Measurements from ENCODE around the gene LSM3. TPM values are rescaled to one million over a fixed set of nuclear protein-coding genes. Genes with fewer than 3 reads are reported as not detected.

Gene LSM3
- total and polyA plus RNA-seq, 9 of the 15 experiments (the other 6 are each of a cell fraction or from before 2014, with no cell fraction given): 33.8 to 203 (median 61.2) TPM

- TF ChIP-seq MECOM (CRISPR knock-in tag; IDR thresholded peaks at IDR 0.05) (peak; percentile 65; the same call in 1 of the 2 replicates), ELK1 (CRISPR knock-in tag; IDR thresholded peaks at IDR 0.05) (no peak), ZNF3 (CRISPR knock-in tag; IDR thresholded peaks at IDR 0.05) (0 out of 2 replicates have a peak, but pooled peaks have one; percentile 47), ATF7 (IDR thresholded peaks at IDR 0.05) (peak; percentile 78), STAT6 (CRISPR knock-in tag; IDR thresholded peaks at IDR 0.05) (0 out of 2 replicates have a peak, but pooled peaks have one; percentile 71), HCFC1 (IDR thresholded peaks at IDR 0.05; ENCODE audit: low read depth, low read length) (no peak), CBFA2T3 (IDR thresholded peaks at IDR 0.05) (0 out of 2 replicates have a peak, but pooled peaks have one; percentile 17), ZNF830 (CRISPR knock-in tag; IDR thresholded peaks at IDR 0.05) (no peak), ZNF280B (CRISPR knock-in tag; IDR thresholded peaks at IDR 0.05) (no peak), CEBPB (tag; IDR thresholded peaks at IDR 0.05) (peak; percentile 84), ZKSCAN3 (CRISPR knock-in tag; IDR thresholded peaks at IDR 0.05) (no peak), CC2D1A (IDR thresholded peaks at IDR 0.05) (peak; percentile 92), PTTG1 (tag; IDR thresholded peaks at IDR 0.05; ENCODE audit: low read depth) (peak; percentile 23; the same call in 1 of the 2 replicates), ATF3 (IDR thresholded peaks at IDR 0.05) (peak; percentile 37; the same call in 1 of the 2 replicates), ATF3 (CRISPR knock-in tag; conservative IDR thresholded peaks at IDR 0.05) (0 out of 2 replicates have a peak, but pooled peaks have one; percentile 86), TOE1 (IDR thresholded peaks at IDR 0.05; ENCODE audit: borderline replicate concordance) (peak; percentile 36; the same call in 1 of the 2 replicates), TOE1 (CRISPR knock-in tag; IDR thresholded peaks at IDR 0.05; ENCODE audit: borderline replicate concordance, low read depth) (no peak), ZBTB33 (CRISPR knock-in tag; IDR thresholded peaks at IDR 0.05) (peak; percentile 87), NUFIP1 (IDR thresholded peaks at IDR 0.05; ENCODE audit: partially characterized antibody) (peak; percentile 33), PHF21A (IDR thresholded peaks at IDR 0.05; ENCODE audit: borderline replicate concordance, low read depth) (no peak), MEIS2 (IDR thresholded peaks at IDR 0.05; ENCODE audit: partially characterized antibody) (no peak), SMAD1 (IDR thresholded peaks at IDR 0.05; ENCODE audit: low read depth, low read length, partially characterized antibody) (no peak)
Measured at GRCh38 chr3:14203521-14204079, 25.0 kb downstream of the LSM3 start (continued).

All from K562 (cell line).